Measurements from ENCODE around the gene HMOX2.

The HMOX2 gene

GRCh38 chr16:4465977-4466779 lies 10.0 kb upstream of the HMOX2 start:
- no peak for DNase-seq

GRCh38 chr16:4467916-4468315 lies 8.3 kb upstream of the HMOX2 start:
- no peak for DNase-seq

GRCh38 chr16:4468972-4469371 lies 7.2 kb upstream of the HMOX2 start:
- no peak for DNase-seq

GRCh38 chr16:4471869-4472268 lies 4.3 kb upstream of the HMOX2 start:
- DNase-seq: no peak

GRCh38 chr16:4472880-4473279 lies 3.3 kb upstream of the HMOX2 start:
- no peak for DNase-seq

GRCh38 chr16:4474192-4474961 lies 1.8 kb upstream of the HMOX2 start, which contains the start of gene NMRAL1:
Gene NMRAL1 (minus strand): TSS chr16:4474625. CDS start chr16:4474132, 493 bp downstream.
- DNase-seq: peak; percentile 89 to 94 (median 94)

GRCh38 chr16:4477966-4478365 lies 1.8 kb downstream of the HMOX2 start:
- peak; percentile 33 to 66 (median 57) for DNase-seq

- DNase-seq: no peak
Observed at GRCh38 chr16:4481526-4481925, 5.3 kb downstream of the HMOX2 start.

GRCh38 chr16:4481963-4482362 lies 5.8 kb downstream of the HMOX2 start:
- DNase-seq: no peak

- no peak for DNase-seq
Observed at GRCh38 chr16:4486126-4486893, 10.1 kb downstream of the HMOX2 start.

GRCh38 chr16:4487955-4488498 lies 11.8 kb downstream of the HMOX2 start:
- DNase-seq: no peak

GRCh38 chr16:4488499-4488967 lies 12.3 kb downstream of the HMOX2 start:
- DNase-seq: no peak

GRCh38 chr16:4489030-4489429 lies 12.8 kb downstream of the HMOX2 start:
- DNase-seq: no peak

- DNase-seq: no peak
Observed at GRCh38 chr16:4491898-4492297, 15.7 kb downstream of the HMOX2 start.

- DNase-seq: no peak
Observed at GRCh38 chr16:4494746-4495490, 18.7 kb downstream of the HMOX2 start.

GRCh38 chr16:4495766-4496165 lies 19.6 kb downstream of the HMOX2 start:
- DNase-seq: no peak

- no peak for DNase-seq
Observed at GRCh38 chr16:4496305-4496704, 20.1 kb downstream of the HMOX2 start.

GRCh38 chr16:4498546-4499195 lies 22.5 kb downstream of the HMOX2 start:
- DNase-seq: no peak

GRCh38 chr16:4499196-4499555 lies 23.0 kb downstream of the HMOX2 start:
- DNase-seq: no peak

- peak; percentile 40 to 65 (median 46) for DNase-seq
Observed at GRCh38 chr16:4500272-4500671, 24.1 kb downstream of the HMOX2 start.

- DNase-seq: no peak
Observed at GRCh38 chr16:4501071-4501478, 24.9 kb downstream of the HMOX2 start.

Measured in suppressor macrophage (primary cell).